HG02588 (cell line): Measurements from ENCODE around the gene DALRD3.
"Not testable (repeated sequence)": the region's sequence is repeated elsewhere in the genome, so short reads cannot be mapped to it uniquely, and the experiment has no call there.

Source experiments
- ATAC-seq: cut with Tn5 transposase; IDR thresholded peaks from one replicate; pipeline ENCODE4 v1.9.1; 2021; ENCODE audit warnings: mild to moderate bottlenecking, moderate library complexity; ENCODE audit not compliant: unreplicated experiment

DALRD3 gene

GRCh38 chr3:49021813-49022687, 3.7 kb upstream of the DALRD3 start, which contains the start of gene NDUFAF3:
Gene NDUFAF3 (plus strand): TSS chr3:49022121. CDS start chr3:49022145, 24 bp downstream.
- ATAC-seq: peak; percentile 52

- peak; percentile 42 for ATAC-seq
These were observed 2.9 kb upstream of the DALRD3 start for GRCh38 chr3:49021213-49021812.

- peak; percentile 0 for ATAC-seq
These were observed 2.2 kb upstream of the DALRD3 start for GRCh38 chr3:49020330-49021212.

GRCh38 chr3:49019941-49020329, 1.6 kb upstream of the DALRD3 start:
- ATAC-seq: no peak

- ATAC-seq: no peak
These were observed 277 bp upstream of the DALRD3 start for GRCh38 chr3:49018707-49019006.

- no peak for ATAC-seq
These were observed 980 bp downstream of the DALRD3 start for GRCh38 chr3:49017229-49017970.

- ATAC-seq: no peak
These were observed 1.8 kb downstream of the DALRD3 start for GRCh38 chr3:49016414-49017228.

- ATAC-seq: no peak
These were observed 2.6 kb downstream of the DALRD3 start for GRCh38 chr3:49015765-49016164.

GRCh38 chr3:49015072-49015471, 3.3 kb downstream of the DALRD3 start:
- ATAC-seq: no peak

- no peak for ATAC-seq
These were observed 4.4 kb downstream of the DALRD3 start for GRCh38 chr3:49013738-49014660.

GRCh38 chr3:49013113-49013737, 5.2 kb downstream of the DALRD3 start:
- no peak for ATAC-seq

- ATAC-seq: no peak
These were observed 5.9 kb downstream of the DALRD3 start for GRCh38 chr3:49012441-49013017.

GRCh38 chr3:49009396-49009795, 9.0 kb downstream of the DALRD3 start:
- no peak for ATAC-seq

- ATAC-seq: not testable (repeated sequence)
These were observed 9.8 kb downstream of the DALRD3 start for GRCh38 chr3:49008627-49009026.

- ATAC-seq: peak; percentile 41
These were observed 10.4 kb downstream of the DALRD3 start for GRCh38 chr3:49007771-49008528.

- peak; percentile 81 for ATAC-seq
These were observed 11.2 kb downstream of the DALRD3 start, which contains the start of gene WDR6 for GRCh38 chr3:49007068-49007770. Gene WDR6 (plus strand): TSS chr3:49007391. CDS start chr3:49007432, 41 bp downstream.
